ENCODE data around the gene CCDC15.

CCDC15 gene, protein sequence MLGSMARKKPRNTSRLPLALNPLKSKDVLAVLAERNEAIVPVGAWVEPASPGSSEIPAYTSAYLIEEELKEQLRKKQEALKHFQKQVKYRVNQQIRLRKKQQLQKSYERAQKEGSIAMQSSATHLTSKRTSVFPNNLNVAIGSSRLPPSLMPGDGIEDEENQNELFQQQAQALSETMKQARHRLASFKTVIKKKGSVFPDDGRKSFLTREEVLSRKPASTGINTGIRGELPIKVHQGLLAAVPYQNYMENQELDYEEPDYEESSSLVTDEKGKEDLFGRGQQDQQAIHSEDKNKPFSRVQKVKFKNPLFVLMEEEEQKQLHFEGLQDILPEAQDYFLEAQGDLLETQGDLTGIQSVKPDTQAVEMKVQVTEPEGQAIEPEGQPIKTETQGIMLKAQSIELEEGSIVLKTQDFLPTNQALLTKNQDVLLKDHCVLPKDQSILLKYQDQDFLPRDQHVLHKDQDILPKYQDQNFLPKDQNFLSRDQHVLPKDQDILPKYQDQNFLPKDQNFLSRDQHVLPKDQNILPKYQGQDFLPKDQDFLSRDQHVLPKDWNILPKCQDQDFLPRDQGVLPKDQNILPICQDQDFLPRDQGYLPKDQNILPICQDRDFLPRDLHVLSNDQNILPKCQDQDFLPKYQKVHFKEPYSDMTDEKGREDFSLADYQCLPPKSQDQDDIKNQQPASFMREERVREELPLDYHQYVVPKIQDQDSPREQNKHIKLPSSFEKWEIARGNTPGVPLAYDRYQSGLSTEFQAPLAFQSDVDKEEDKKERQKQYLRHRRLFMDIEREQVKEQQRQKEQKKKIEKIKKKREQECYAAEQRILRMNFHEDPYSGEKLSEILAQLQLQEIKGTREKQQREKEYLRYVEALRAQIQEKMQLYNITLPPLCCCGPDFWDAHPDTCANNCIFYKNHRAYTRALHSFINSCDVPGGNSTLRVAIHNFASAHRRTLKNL

DNA sequence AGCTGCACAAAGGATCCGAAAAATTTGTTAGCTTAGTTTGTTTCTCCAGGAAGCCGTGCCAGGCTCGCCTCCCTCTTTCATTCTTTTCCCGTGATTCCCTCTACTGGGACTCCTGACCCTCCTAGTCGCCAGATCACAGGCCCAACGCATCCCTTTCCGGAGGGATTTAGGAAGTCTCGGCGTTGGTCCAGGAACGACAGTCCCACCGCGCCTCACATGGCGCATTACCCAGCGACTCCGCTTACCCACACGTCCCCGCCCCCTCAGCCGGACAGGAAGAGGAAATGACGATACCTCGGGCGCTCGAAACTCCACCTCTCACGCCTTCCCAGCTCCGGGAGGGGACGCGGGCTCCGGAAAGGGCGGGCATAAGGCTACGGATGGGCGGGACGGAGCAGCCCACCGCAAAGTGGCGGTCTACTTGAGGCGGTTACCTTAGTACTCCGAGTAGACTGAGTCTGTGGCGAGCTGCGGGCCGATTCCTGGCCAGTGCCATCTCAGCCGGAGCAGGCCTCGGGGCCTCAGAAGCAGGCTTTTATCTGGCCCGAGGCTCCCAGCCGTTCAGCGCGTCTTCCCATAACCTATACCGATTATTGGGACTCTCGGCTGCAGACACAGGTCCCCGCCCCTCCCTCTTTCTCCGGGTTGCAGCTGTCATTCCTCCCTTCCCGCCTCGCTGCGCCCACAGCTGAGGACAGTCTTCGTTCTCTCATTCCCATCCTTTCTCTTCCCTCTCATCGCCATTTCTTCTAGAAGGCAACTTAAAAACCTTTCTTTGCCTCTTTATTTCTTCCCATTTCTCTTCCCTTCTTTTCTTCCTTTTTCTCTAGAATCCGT is at the start of gene CCDC15:
Gene CCDC15, plus strand, starts transcription at position 450 of the 837 bp plus-strand sequence. CDS start 531 bp downstream, outside the sequence.
- peak; percentile 90 for ATAC-seq (ENCODE audit: insufficient read depth, low read depth)

DNA sequence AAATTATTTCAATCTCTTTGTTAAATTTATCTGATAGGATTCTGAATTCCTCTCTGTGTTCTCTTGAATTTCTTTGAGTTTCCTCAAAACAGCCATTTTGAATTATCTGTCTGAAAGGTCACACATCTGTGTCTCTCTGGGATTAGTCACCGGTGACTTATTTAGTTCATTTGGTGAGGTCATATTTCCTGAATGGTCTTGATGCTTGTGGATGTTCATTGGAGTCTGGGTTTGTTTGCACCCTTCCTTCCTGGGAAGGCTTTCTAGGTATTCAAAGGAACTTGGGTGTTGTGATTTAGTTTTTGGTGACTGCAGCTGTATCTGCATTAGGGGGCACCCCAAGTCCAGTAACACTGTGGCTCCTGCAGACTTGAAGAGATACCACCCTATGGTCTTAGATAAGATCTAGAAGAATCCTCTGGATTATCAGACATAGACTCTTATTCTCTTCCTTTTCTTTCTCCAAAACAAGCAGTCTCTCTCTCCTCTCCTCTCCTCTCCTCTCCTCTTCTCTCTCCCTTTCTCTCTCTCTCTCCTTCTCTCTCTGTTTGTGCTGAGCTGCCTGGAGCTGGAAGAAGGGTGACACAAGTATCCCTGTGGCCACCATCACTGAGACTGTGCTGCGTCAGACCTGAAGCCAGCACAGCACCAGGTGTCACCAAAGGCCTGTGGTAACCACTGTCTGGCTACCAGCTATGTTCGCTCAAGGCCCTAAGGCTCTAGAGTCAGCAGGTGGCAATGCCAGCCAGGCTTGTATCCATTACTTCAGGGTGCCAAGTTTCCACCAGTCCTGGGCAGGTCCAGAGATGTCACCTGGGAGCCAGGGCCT is 38.2 kb upstream of the CCDC15 start:
- Histone ChIP-seq H3K4me1 (ENCODE audit: insufficient read depth, low read length) (no peaks in the 10 kb centered on the region), H3K36me3 (ENCODE audit: insufficient read depth, low read length) (no peaks in the 10 kb centered on the region), H2AFZ (ENCODE audit: low read depth, low read length) (no peak overlapping the region), H3K9ac (ENCODE audit: low read depth, low read length) (no peak overlapping the region), H3K4me2 (ENCODE audit: insufficient read depth, low read length) (no peak overlapping the region), H3K27me3 (ENCODE audit: insufficient read depth, low read length, poor library complexity) (no peaks in the 10 kb centered on the region), H3K27ac (ENCODE audit: low read length) (no peak overlapping the region), H4K20me1 (ENCODE audit: insufficient read depth, low read length) (no peaks in the 10 kb centered on the region), H3K9me3 (ENCODE audit: insufficient read depth, low read length, severe bottlenecking) (no peaks in the 10 kb centered on the region), H3K4me3 (ENCODE audit: low read depth in 1 of 2, low read length in 2 of 2) (no peak overlapping the region), H3K79me2 (ENCODE audit: insufficient read depth, low read length) (no peaks in the 10 kb centered on the region)
- no peak for TF ChIP-seq EZH2 (IDR thresholded peaks at IDR 0.05; ENCODE audit: borderline replicate concordance, low read depth, low read length, severe bottlenecking)
- TF ChIP-seq, protein P1, sequence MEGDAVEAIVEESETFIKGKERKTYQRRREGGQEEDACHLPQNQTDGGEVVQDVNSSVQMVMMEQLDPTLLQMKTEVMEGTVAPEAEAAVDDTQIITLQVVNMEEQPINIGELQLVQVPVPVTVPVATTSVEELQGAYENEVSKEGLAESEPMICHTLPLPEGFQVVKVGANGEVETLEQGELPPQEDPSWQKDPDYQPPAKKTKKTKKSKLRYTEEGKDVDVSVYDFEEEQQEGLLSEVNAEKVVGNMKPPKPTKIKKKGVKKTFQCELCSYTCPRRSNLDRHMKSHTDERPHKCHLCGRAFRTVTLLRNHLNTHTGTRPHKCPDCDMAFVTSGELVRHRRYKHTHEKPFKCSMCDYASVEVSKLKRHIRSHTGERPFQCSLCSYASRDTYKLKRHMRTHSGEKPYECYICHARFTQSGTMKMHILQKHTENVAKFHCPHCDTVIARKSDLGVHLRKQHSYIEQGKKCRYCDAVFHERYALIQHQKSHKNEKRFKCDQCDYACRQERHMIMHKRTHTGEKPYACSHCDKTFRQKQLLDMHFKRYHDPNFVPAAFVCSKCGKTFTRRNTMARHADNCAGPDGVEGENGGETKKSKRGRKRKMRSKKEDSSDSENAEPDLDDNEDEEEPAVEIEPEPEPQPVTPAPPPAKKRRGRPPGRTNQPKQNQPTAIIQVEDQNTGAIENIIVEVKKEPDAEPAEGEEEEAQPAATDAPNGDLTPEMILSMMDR (IDR thresholded peaks at IDR 0.05; ENCODE audit: borderline replicate concordance, extremely low read depth, low read length, poor library complexity, severe bottlenecking) = no peak
- DNase-seq = no peak
- ATAC-seq (ENCODE audit: insufficient read depth, low read depth) = no peak

More for the DNA sequence above, at the start of gene CCDC15:
- Histone ChIP-seq H2AFZ (ENCODE audit: low read depth, low read length) (peak within 1 kb of the TSS; percentile 88), H3K4me3 (ENCODE audit: low read depth in 1 of 2, low read length in 2 of 2) (peak within 1 kb of the TSS; percentile 65 to 86), H3K27me3 (ENCODE audit: insufficient read depth, low read length, poor library complexity) (no peaks in the 10 kb centered on the region), H3K4me2 (ENCODE audit: insufficient read depth, low read length) (peak within 1 kb of the TSS; percentile 83), H4K20me1 (ENCODE audit: insufficient read depth, low read length) (no peaks in the 10 kb centered on the region), H3K36me3 (ENCODE audit: insufficient read depth, low read length) (no peaks in the 10 kb centered on the region), H3K27ac (ENCODE audit: low read length) (peak within 1 kb of the TSS; percentile 96), H3K9ac (ENCODE audit: low read depth, low read length) (peak within 1 kb of the TSS; percentile 72), H3K79me2 (ENCODE audit: insufficient read depth, low read length) (peaks cover 4% of the 10 kb centered on the region), H3K9me3 (ENCODE audit: insufficient read depth, low read length, severe bottlenecking) (no peaks in the 10 kb centered on the region), H3K4me1 (ENCODE audit: insufficient read depth, low read length) (peaks cover 59% of the 10 kb centered on the region)
- peak; percentile 97 for DNase-seq
- TF ChIP-seq, protein P1 (IDR thresholded peaks at IDR 0.05; ENCODE audit: borderline replicate concordance, extremely low read depth, low read length, poor library complexity, severe bottlenecking) = no peak
- no peak for TF ChIP-seq EZH2 (IDR thresholded peaks at IDR 0.05; ENCODE audit: borderline replicate concordance, low read depth, low read length, severe bottlenecking)

DNA sequence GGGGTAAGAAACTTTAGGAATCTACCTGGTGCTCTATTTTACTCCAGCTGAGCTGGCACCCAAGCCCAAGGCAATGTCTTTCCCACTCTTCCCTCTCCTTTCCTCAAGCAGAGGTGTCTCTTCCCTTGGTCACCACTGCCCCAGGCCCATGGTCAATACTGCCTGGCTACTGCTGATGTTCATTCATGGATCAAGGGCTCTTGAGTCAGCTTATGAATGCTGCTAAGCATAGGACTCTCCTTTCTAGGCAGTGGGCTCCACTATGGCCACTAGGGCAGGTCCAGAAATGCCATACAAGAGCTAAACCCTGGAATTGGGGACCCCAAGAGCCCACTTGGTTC is 37.7 kb upstream of the CCDC15 start:
- H3K36me3 ChIP-seq (ENCODE audit: insufficient read depth, low read length) = no peaks in the 10 kb centered on the region
- DNase-seq (no peak), ATAC-seq (ENCODE audit: insufficient read depth, low read depth) (no peak)
- H2AFZ ChIP-seq (ENCODE audit: low read depth, low read length) = no peak overlapping the region
- H3K9ac ChIP-seq (ENCODE audit: low read depth, low read length) = no peak overlapping the region
- H3K27ac ChIP-seq (ENCODE audit: low read length) = no peak overlapping the region
- no peaks in the 10 kb centered on the region for H4K20me1 ChIP-seq (ENCODE audit: insufficient read depth, low read length)
- TF ChIP-seq EZH2 (IDR thresholded peaks at IDR 0.05; ENCODE audit: borderline replicate concordance, low read depth, low read length, severe bottlenecking) = no peak
- TF ChIP-seq, protein P1 (IDR thresholded peaks at IDR 0.05; ENCODE audit: borderline replicate concordance, extremely low read depth, low read length, poor library complexity, severe bottlenecking) = no peak
- H3K4me1 ChIP-seq (ENCODE audit: insufficient read depth, low read length) = no peaks in the 10 kb centered on the region
- no peaks in the 10 kb centered on the region for H3K27me3 ChIP-seq (ENCODE audit: insufficient read depth, low read length, poor library complexity)
- H3K79me2 ChIP-seq (ENCODE audit: insufficient read depth, low read length) = no peaks in the 10 kb centered on the region
- H3K4me3 ChIP-seq (ENCODE audit: low read depth in 1 of 2, low read length in 2 of 2) = no peak overlapping the region
- H3K9me3 ChIP-seq (ENCODE audit: insufficient read depth, low read length, severe bottlenecking) = no peaks in the 10 kb centered on the region
- no peak overlapping the region for H3K4me2 ChIP-seq (ENCODE audit: insufficient read depth, low read length)
